Activated CD4-positive, alpha-beta T cell treated with anti-CD3 and anti-CD28 coated beads, Interleukin-2, Interleukin-6, amounts not matched to agents 100 ng/mL and 50 ng/mL, durations not matched to agents 16 hours and 8 hours (primary cell): ENCODE measurements around the gene AIRE.
A peak's percentile ranks its signal among the peaks of the same experiment; 100 is the strongest.

Experiments
- DNase-seq: peaks from one replicate; pipeline ENCODE4 v3.0.0-alpha.2; 2020

Gene AIRE

DNA sequence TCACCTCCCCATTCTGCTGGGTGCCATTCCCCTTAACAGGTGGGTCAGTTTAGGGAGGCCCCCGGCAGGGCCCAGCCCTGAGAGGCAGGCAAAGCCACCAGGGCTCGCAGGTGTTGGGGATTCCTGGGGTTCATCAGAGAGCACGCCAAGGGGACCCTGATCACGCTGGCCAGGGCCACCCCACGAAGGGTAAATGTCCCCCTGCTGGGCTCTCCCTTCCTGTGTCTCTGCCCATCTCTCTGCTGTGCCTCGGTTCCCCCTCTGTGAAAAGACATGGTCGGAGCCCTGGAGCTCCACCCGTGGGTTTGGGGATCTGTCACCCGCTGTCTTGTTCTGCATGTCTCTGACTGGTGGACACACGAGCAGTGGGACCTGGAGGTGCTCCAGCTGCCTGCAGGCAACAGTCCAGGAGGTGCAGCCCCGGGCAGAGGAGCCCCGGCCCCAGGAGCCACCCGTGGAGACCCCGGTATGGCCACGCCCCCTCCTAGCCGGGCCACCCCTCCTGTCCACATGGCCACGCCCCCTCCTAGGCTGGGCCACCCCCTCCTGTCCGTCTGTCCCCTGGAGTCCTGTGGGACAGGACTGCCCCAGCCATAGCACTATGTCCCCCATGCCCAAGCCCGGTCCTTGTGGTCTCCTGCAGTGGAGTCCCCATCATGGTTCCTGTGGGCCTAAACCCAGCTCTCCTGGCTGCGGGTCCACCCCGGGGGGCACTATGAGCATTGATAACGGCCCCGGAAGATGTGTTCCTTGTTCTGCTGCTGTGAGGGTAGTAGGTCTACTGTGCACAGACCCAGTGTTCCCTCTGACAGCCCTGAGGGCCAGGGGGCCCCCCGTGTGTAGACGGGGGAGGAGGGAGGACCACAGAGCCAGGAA is 6.5 kb downstream of the AIRE start:
- no peak for DNase-seq

DNA sequence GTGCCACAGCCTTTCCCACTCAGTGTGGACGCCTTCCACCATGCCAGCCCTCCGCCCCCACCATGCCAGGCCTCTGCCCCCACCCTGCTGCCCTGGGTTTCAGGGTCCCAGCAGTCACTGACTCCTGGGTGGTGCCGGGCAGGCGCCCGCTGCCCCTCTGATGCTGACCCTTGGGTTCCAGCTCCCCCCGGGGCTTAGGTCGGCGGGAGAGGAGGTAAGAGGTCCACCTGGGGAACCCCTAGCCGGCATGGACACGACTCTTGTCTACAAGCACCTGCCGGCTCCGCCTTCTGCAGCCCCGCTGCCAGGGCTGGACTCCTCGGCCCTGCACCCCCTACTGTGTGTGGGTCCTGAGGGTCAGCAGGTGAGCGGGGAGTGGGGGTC is 7.1 kb downstream of the AIRE start:
- DNase-seq, result no peak

DNA sequence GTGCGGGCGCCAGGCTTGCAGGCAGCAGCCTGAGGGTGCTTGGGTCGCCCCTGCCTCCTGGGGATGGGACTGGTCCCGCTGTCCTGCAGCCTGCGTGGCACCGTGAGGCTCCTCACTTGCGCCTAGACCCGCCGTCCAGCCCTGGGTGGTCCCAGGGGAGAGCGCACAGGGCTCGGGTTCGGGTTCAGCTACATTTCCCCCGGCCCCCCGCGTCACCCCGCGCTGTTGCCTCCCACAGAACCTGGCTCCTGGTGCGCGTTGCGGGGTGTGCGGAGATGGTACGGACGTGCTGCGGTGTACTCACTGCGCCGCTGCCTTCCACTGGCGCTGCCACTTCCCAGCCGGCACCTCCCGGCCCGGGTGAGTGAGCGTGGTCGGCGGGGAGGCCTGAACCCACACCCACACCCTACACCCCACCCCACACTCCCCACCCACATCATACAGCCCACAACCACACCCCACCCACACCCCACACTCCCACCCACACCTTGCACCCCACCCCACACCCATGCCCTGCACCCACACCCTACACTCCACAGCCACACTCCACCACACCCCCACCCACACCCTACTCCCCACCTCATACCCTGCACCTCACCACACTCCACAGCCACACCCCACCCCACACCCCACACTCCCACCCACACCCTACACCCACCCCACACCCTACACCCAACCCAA is 8.0 kb downstream of the AIRE start:
- no peak for DNase-seq

DNA sequence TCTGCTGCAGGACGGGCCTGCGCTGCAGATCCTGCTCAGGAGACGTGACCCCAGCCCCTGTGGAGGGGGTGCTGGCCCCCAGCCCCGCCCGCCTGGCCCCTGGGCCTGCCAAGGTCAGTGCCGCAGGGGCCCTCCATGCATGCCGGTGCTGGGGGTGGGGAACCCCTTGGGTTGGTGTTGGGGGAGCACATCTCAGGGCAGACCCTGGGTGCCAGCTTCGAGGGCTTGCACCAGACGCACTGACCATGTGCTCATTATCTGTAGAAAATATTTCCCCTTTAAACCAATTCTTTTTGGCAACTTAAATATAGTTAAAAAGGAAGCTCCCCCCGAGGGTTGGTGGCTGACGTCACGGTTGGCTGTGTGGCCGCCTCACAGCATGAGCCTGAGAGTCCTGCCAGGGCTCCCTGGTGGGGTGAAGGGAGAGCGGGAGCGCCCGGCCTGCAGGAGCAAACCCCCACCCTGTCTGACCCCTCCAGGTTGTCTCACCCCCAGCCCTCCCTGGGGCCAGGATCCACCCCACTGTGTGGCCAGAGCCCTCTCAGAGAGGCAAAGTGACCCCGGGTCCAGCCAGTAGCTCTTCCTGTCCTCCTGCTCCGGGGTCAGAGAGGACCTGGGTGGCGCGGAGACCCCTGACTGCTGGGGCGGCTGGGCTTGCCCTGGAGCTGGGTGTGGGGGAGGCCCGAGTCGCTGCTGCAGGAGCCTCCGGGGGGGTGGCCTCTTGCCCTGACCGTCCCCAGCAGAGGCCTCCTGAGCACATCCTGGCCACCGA is 8.9 kb downstream of the AIRE start:
- DNase-seq, result no peak

- DNase-seq, result no peak
Measured at GRCh38 chr21:44295163-44295573, 9.5 kb downstream of the AIRE start.

DNA sequence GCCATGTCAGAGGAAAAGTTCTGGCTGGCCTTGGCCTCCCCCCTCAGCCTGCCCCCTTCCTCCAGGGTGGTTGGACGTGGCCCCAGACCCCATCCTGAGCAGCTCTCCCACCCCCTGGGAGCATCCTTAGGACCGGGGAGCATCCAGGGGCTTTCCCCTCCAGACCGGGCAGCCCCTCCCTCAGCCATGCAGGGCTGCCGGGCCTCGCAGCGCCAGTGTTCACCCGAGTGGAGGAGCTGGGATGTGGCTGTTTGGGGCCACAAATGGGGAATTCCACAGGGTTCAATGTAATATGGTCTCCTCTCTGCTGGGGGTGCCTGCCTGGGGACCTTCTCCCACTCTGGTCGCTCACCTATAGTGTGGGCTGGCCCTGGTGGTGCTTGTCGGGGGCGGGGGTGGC is 10.0 kb downstream of the AIRE start:
- DNase-seq, result no peak

- no peak for DNase-seq
Measured at GRCh38 chr21:44296103-44296519, 10.4 kb downstream of the AIRE start.

- no peak for DNase-seq
Measured at GRCh38 chr21:44296916-44297315, 11.2 kb downstream of the AIRE start.

- peak; percentile 82 for DNase-seq
Measured at GRCh38 chr21:44297525-44298290, 12.0 kb downstream of the AIRE start.

DNA sequence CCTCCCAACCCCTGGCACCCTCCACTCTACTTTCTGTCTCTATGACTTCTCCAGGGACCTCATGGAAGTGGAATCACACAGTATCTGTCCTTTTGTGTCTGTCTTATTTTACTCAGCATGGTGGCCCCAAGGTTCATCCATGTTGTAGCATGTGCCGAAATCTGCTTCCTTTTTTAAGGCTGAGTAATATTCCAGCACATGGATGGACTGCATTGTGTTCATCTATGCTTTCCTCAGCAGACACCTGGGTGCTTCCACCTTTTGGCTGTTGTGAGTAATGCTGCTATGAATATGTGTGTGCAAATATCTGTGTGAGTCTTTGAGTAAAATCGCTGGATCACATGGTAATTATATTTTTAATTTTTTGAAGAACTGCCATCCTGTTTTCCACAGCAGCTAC is 12.6 kb downstream of the AIRE start:
- peak; percentile 26 for DNase-seq

DNA sequence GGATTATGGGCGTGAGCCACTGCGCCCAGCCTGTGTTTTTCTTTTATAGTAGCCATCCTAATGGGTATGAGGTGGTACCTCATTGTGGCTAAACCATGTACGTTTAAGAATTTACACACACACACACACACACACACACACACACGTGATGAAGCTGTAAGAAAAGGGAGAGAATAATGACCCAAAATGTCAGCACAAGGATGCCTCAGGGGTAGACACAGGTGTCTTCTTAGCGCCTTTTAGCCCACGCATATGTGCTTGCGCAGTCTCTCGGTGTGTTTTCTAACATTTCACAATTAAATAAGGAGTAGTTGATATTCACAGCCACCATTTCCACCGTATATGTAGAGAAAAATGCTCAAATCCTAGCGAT is 13.4 kb downstream of the AIRE start:
- DNase-seq, result peak; percentile 14

GRCh38 chr21:44299458-44300261 is 14.0 kb downstream of the AIRE start, which contains the start of gene PFKL:
PFKL (plus strand) TSS chr21:44300053; CDS start chr21:44300106, 53 bp downstream.
- DNase-seq, result peak; percentile 78

GRCh38 chr21:44300262-44300959 is 14.7 kb downstream of the AIRE start:
- DNase-seq, result peak; percentile 74

- no peak for DNase-seq
Measured at GRCh38 chr21:44301141-44301540, 15.5 kb downstream of the AIRE start.

DNA sequence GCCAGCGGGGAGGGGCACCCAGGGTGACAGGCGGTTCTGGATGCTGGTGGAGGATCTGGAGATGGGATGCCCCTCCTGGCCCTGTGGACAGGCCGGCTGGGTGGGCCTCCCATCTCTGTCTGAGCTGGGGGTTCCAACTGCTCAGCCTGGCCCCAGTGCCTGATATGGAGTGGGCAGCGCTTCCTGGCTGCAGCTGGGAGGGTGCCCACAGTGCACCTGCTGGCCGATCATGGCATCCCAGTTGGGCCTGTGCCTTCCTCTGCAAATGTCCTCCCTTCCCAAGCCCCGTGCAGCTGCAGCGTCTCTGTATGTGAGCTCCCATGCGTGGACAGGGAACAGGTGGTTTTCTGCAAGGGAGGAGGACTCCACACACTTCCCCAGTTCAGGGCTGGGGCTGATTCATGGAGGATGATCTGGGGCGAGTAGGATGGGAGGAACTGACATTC is 16.3 kb downstream of the AIRE start:
- no peak for DNase-seq

DNA sequence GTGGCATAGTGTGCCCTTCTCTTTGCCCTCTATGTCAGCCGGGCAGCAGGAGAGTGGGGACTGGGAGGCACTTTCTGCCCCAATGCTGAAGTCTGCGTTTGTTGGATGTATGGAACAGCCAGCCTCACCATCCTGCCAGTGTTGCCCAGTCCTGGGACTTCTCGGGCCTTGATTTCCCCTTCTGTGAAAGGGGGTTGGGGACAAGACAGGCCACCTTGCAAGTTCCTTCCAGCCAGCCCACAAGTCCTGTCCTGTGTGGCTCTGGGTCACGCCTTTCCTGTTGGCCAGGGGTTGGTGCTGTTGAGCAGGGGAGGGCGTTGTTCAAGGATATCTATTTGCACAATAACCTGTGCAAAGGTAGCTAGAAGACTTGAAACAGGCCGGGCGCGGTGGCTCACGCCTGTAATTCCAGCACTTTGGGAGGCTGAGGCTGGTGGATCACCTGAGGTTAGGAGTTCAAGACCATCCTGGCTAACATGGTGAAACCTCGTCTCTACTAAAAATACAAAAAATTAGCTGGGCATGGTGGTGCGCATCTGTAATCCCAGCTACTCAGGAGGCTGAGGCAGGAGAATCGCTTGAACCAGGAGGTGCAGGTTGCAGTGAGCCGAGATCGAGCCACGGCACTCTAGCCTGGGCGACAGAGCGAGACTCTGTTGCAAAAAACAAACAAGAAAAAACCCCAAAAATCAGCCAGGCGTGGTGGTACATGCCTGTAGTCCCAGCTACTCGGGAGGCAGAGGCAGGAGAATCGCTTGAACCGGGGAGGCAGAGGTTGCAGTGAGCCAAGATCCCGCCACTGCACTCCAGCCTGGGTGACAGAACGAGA is 17.1 kb downstream of the AIRE start:
- DNase-seq, result peak; percentile 24

- DNase-seq, result no peak
Measured at GRCh38 chr21:44303490-44303981, 17.9 kb downstream of the AIRE start.

- no peak for DNase-seq
Measured at GRCh38 chr21:44304011-44304616, 18.4 kb downstream of the AIRE start.

DNA sequence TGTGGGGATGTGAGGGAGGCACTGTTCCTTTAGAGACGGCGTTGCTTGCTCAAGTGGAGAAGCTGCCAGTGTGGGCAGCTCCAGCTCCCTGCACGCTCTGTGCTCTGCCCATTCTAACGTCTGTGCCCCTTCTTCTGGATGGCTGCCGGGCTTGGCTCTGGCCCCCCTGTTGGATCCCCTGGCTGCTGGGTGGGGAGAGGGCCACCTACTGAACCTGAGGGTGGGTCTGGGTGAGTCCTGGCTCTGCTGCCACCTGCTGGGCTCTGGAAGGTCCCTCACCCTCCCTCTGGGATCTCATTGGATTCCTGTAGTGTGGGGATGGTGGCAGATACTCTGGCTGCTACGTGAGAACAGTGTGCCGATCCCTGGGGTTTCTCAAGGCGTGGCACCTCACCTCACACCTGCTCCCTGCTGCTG is 19.2 kb downstream of the AIRE start:
- DNase-seq, result peak; percentile 51
